Neural progenitor cell (in vitro differentiated cells): ENCODE measurements around the gene SCUBE3. TPM values are rescaled to one million over a fixed set of nuclear protein-coding genes. Genes with fewer than 3 reads are reported as not detected.

Experiments used
- DNase-seq: peaks from one replicate; pipeline ENCODE4 v3.0.0-alpha.2; 2016; ENCODE audit warnings: low spot score
- H2AFZ ChIP-seq: fragments of 200-600 bp; sonication (generic); replicated peaks from 2 replicates; pipeline ENCODE4 v1.6.1; 2016; ENCODE audit warnings: antibody characterized with exemption
- H3F3A ChIP-seq: fragments of 200-600 bp; sonication (generic); 2 replicates; pipeline ENCODE4 v1.6.1; 2016; ENCODE audit warnings: antibody characterized with exemption, low read depth
- H3K27ac ChIP-seq: fragments of 200-600 bp; sonication (generic); 2 replicates; pipeline ENCODE4 v1.5.1; 2016; ENCODE audit warnings: mild to moderate bottlenecking
- H3K27me3 ChIP-seq: fragments of 200-600 bp; sonication (generic); 2 replicates; pipeline ENCODE4 v1.6.1; 2016; ENCODE audit warnings: mild to moderate bottlenecking, moderate library complexity
- H3K36me3 ChIP-seq: fragments of 200-600 bp; sonication (generic); 2 replicates; pipeline ENCODE4 v1.5.1; 2016
- H3K4me1 ChIP-seq: fragments of 200-600 bp; sonication (generic); 2 replicates; pipeline ENCODE4 v1.6.1; 2016; ENCODE audit warnings: mixed run types
- H3K4me2 ChIP-seq: fragments of 200-600 bp; sonication (generic); 2 replicates; pipeline ENCODE4 v1.6.1; 2016
- H3K4me3 ChIP-seq: fragments of 200-600 bp; sonication (generic); 2 replicates; pipeline ENCODE4 v1.5.1; 2016
- H3K79me2 ChIP-seq: fragments of 200-600 bp; sonication (generic); 2 replicates; pipeline ENCODE4 v1.6.1; 2016; ENCODE audit warnings: low read depth
- H3K9ac ChIP-seq: fragments of 200-600 bp; sonication (generic); 2 replicates; pipeline ENCODE4 v1.6.1; 2016
- H3K9me3 ChIP-seq: fragments of 200-600 bp; sonication (generic); 2 replicates; pipeline ENCODE4 v1.5.1; 2016; ENCODE audit warnings: low read depth
- H4K20me1 ChIP-seq: fragments of 200-600 bp; sonication (generic); 2 replicates; pipeline ENCODE4 v1.6.1; 2016; ENCODE audit warnings: low read depth
- H3K27ac Mint-ChIP-seq: 3 replicates; pipeline ENCODE4 v1.8.0; 2021; ENCODE audit warnings: mixed read lengths
- H3K27me3 Mint-ChIP-seq: 2 replicates; pipeline ENCODE4 v1.8.0; 2022; ENCODE audit warnings: low read depth, mild to moderate bottlenecking, inconsistent platforms, moderate library complexity, mixed read lengths; ENCODE audit not compliant: insufficient read depth
- H3K36me3 Mint-ChIP-seq: 3 replicates; pipeline ENCODE4 v1.8.0; 2021; ENCODE audit warnings: mixed read lengths
- H3K4me1 Mint-ChIP-seq: 3 replicates; pipeline ENCODE4 v1.8.0; 2021; ENCODE audit warnings: mixed read lengths
- H3K4me3 Mint-ChIP-seq: 3 replicates; pipeline ENCODE4 v1.8.0; 2021; ENCODE audit warnings: mild to moderate bottlenecking, moderate library complexity, mixed read lengths
- H3K9me3 Mint-ChIP-seq: 3 replicates; pipeline ENCODE4 v1.8.0; 2020; ENCODE audit warnings: mixed read lengths
- CTCF ChIP-seq: fragments of 200-600 bp; sonication (generic); IDR thresholded peaks from 2 replicates; pipeline ENCODE4 v1.5.1; 2017; ENCODE audit warnings: antibody characterized with exemption, mild to moderate bottlenecking
- EZH2 ChIP-seq: fragments of 200-600 bp; sonication (generic); IDR thresholded peaks from 2 replicates; pipeline ENCODE4 v1.6.1; 2017; ENCODE audit warnings: antibody characterized with exemption, mild to moderate bottlenecking, moderate library complexity
- EZH2phosphoT487 ChIP-seq: fragments of 200-600 bp; sonication (generic); IDR thresholded peaks from 2 replicates; pipeline ENCODE4 v1.6.1; 2017; ENCODE audit warnings: antibody characterized with exemption
- total RNA-seq: library from RNA; depleted of rRNA; stranded (reverse); fragments of >200 nt; gene quantifications from 2 replicates; pipeline ENCODE4 v1.2.3, GENCODE V29; 2015; ENCODE audit warnings: low replicate concordance

SCUBE3 gene
- total RNA-seq, 1 donor from 2014 or later: 11.4 TPM

GRCh38 chr6:35183281-35183680 lies 30.5 kb upstream of the SCUBE3 start:
- Histone ChIP-seq H3K36me3 (no peaks in the 10 kb centered on the region), H3K4me1 (no peaks in the 10 kb centered on the region), H3K27ac (no peak overlapping the region), H3K9me3 (no peaks in the 10 kb centered on the region), H3F3A (no peaks in the 10 kb centered on the region), H3K9ac (no peak overlapping the region), H2AFZ (no peak overlapping the region), H3K79me2 (no peaks in the 10 kb centered on the region), H3K4me2 (no peak overlapping the region), H3K27me3 (peaks cover 23% of the 10 kb centered on the region), H3K4me3 (no peak overlapping the region), H4K20me1 (no peaks in the 10 kb centered on the region)
- H3K36me3 Mint-ChIP-seq: no peaks in the 10 kb centered on the region
- TF ChIP-seq CTCF: no peak
- no peak for TF ChIP-seq EZH2
- TF ChIP-seq EZH2phosphoT487: no peak
- peaks cover 22% of the 10 kb centered on the region for H3K4me1 Mint-ChIP-seq
- H3K27ac Mint-ChIP-seq: no peak overlapping the region
- DNase-seq: no peak
- peaks cover 2% of the 10 kb centered on the region for H3K27me3 Mint-ChIP-seq
- no peaks in the 10 kb centered on the region for H3K9me3 Mint-ChIP-seq
- H3K4me3 Mint-ChIP-seq: no peak overlapping the region

- Mint-ChIP-seq H3K4me3 (no peak overlapping the region), H3K27ac (no peak overlapping the region), H3K4me1 (peaks cover 19% of the 10 kb centered on the region), H3K36me3 (no peaks in the 10 kb centered on the region), H3K27me3 (peaks cover 2% of the 10 kb centered on the region), H3K9me3 (no peaks in the 10 kb centered on the region)
- H3K27me3 ChIP-seq: peaks cover 23% of the 10 kb centered on the region
- H3K27ac ChIP-seq: no peak overlapping the region
- H3K4me2 ChIP-seq: no peak overlapping the region
- H3F3A ChIP-seq: no peaks in the 10 kb centered on the region
- no peaks in the 10 kb centered on the region for H3K4me1 ChIP-seq
- H3K36me3 ChIP-seq: no peaks in the 10 kb centered on the region
- H4K20me1 ChIP-seq: no peaks in the 10 kb centered on the region
- no peaks in the 10 kb centered on the region for H3K9me3 ChIP-seq
- no peak overlapping the region for H2AFZ ChIP-seq
- TF ChIP-seq EZH2phosphoT487 (no peak), CTCF (no peak)
- no peaks in the 10 kb centered on the region for H3K79me2 ChIP-seq
- DNase-seq: no peak
- H3K9ac ChIP-seq: no peak overlapping the region
- H3K4me3 ChIP-seq: no peak overlapping the region
Observed at GRCh38 chr6:35183935-35184334, 29.8 kb upstream of the SCUBE3 start.

- Histone ChIP-seq H3F3A (no peaks in the 10 kb centered on the region), H3K4me2 (no peak overlapping the region), H3K4me1 (no peaks in the 10 kb centered on the region), H4K20me1 (no peaks in the 10 kb centered on the region), H3K27me3 (peaks cover 23% of the 10 kb centered on the region), H3K27ac (no peak overlapping the region), H3K4me3 (no peak overlapping the region), H3K9ac (no peak overlapping the region), H3K36me3 (no peaks in the 10 kb centered on the region), H2AFZ (no peak overlapping the region), H3K79me2 (no peaks in the 10 kb centered on the region), H3K9me3 (no peaks in the 10 kb centered on the region)
- H3K27me3 Mint-ChIP-seq: peaks cover 2% of the 10 kb centered on the region
- H3K27ac Mint-ChIP-seq: no peak overlapping the region
- H3K4me3 Mint-ChIP-seq: no peak overlapping the region
- TF ChIP-seq EZH2 (no peak), EZH2phosphoT487 (no peak), CTCF (no peak)
- DNase-seq: no peak
- H3K4me1 Mint-ChIP-seq: peaks cover 16% of the 10 kb centered on the region
- no peaks in the 10 kb centered on the region for H3K9me3 Mint-ChIP-seq
- H3K36me3 Mint-ChIP-seq: no peaks in the 10 kb centered on the region
Observed at GRCh38 chr6:35184580-35185301, 29.0 kb upstream of the SCUBE3 start.
